HCEC 1CT (cell line): ENCODE measurements around the gene ERBIN.
"Not testable (repeated sequence)": the region's sequence is repeated elsewhere in the genome, so short reads cannot be mapped to it uniquely, and the experiment has no call there.

Experiments used
- DNase-seq: peaks from one replicate; pipeline ENCODE4 v3.0.0-alpha.2; 2017

Gene ERBIN

GRCh38 chr5:65923339-65923738, 3.0 kb upstream of the ERBIN start:
- DNase-seq, result no peak

DNA sequence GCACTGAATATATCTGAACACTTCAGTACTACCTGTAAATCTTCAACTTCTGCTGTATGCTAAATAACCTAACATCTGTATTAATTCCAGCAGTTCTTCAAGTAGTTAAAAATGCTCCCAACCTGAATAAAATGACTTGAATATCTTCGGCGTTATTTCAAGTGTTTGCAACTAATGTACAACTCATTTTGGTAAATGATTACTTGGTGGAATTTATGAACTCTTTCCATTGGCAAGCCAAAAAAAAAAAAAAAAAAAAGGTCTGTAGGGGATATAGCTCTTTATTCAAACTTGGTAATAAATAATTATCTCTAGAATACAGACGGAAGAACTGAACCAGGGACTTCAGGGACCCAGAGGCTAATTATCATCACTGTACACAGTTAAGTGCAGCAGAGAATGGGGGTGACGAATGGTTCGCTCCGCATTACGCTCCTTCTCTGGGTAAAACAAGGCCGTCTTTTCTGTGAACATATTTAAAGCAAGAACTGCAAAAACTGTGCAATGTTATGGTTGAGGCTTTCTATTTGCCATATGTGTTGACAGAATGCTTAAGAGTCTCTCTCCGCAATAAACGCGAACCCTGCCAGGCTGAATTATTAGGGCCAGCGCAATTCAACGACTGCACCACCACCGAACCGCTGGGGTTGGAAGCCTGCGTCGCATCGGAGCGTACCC, 1.9 kb upstream of the ERBIN start:
- no peak for DNase-seq

DNA sequence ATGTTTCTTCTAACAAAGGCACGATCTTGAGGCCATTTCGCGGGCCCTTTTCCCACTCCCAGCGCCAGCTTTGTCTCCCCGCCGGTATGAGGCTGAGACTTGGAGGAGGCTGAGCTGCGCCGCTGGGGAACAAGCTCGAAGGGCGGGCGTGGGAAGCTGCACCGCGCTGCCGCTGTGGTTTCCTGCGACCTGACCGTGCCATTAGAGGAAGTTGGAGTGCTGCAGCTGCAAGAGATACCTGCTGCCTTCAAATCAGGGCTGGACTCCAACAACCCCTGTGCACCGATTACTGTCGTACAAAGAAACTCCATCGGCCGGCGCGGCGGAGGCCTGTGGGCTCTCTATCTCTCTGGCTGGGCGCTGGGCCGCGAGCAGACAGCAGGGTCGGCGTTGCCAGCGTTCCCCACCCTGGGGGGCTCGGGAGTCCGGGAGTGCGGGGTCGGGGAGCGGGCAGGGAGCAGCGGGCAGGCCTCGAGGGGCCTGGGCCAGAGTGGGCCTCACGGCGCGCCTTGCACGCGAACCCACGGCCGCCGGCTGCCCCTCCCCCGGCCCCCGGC, 1.3 kb upstream of the ERBIN start:
- DNase-seq, result peak; percentile 78

GRCh38 chr5:65925601-65926275, 637 bp upstream of the ERBIN start:
- peak; percentile 86 for DNase-seq

GRCh38 chr5:65926893-65927292, 518 bp downstream of the ERBIN start:
- peak; percentile 40 for DNase-seq

DNA sequence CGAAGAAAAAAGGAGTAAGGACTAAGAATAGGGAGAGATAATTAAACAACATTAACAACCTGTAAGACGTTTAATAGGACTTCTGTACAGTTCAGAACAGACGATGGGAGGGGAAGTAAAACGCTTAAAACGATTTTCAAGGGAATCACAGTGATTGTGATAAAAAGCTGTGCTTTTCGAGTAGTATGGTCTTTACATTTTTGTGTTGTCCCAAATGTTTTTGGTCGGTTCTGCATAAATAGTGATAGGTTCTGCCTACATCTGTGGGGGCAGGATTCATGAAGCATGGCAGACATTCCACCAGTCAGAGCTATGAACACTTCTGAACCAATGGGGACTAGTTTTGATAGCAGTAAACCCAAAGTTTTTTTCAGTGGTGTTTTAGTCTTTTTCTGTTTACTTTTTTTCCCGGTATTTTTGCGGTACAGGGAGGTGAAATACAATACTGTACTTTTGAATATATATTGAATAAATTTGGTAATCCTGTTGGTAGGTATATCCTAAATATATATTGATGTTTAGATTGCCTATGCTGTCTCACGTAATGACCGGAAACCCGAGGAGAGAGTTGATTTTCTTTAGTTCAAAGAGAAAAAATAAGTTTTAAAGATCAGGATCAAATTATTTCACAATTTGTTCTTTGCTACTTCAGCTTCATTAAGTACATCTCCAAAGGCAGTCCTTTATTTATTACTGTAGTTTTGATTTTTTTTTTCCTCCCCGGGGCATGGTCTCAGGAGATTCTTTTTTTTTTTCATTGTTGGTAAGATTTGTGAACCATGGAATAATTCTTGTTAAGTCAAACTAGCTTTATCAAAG, 1.3 kb downstream of the ERBIN start:
- DNase-seq, result peak; percentile 66

DNA sequence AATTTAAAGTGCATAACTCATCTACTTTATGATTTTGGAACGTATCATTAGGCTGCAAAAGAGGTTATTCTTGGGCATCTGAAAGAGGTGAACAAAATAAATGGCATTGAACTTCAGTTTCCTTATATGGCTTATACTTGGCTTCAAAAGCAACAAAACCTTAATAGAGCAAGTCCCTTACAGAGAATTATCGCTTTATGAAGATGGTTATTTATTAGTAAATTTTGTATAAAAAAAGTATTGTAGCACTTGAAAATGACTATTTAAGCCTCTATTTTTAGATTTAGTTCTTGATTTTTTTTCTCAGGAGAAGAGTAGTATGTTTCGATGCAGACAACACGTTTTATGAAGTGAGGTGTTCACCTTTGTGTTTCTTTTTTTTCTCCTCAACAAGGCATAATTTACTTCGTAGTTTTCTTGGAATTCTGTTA, 2.0 kb downstream of the ERBIN start:
- peak; percentile 47 for DNase-seq

GRCh38 chr5:65928860-65929259, 2.5 kb downstream of the ERBIN start:
- DNase-seq, result no peak

- no peak for DNase-seq
These were observed 6.3 kb downstream of the ERBIN start for GRCh38 chr5:65932676-65933075.

GRCh38 chr5:65933295-65933694, 6.9 kb downstream of the ERBIN start:
- no peak for DNase-seq

- DNase-seq, result no peak
These were observed 11.9 kb downstream of the ERBIN start for GRCh38 chr5:65938256-65938655.

DNA sequence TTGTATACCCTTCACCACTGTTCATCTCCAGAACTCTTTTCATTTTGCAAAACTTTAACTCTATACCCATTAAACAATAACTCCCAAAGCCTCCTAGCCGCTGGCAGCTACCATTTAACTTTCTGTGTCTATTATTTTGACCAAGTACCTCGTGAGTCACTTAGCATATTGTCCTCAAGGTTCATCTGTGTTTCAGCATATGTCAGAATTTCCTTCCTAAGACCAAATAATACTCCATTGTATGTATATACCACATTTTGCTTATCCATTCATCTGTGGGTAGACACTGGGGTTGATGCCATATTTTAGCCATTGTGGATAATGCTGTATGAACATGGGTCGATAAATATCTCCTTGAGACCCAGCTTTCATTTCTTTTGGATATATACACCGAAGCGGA, 17.4 kb downstream of the ERBIN start:
- DNase-seq, result no peak

DNA sequence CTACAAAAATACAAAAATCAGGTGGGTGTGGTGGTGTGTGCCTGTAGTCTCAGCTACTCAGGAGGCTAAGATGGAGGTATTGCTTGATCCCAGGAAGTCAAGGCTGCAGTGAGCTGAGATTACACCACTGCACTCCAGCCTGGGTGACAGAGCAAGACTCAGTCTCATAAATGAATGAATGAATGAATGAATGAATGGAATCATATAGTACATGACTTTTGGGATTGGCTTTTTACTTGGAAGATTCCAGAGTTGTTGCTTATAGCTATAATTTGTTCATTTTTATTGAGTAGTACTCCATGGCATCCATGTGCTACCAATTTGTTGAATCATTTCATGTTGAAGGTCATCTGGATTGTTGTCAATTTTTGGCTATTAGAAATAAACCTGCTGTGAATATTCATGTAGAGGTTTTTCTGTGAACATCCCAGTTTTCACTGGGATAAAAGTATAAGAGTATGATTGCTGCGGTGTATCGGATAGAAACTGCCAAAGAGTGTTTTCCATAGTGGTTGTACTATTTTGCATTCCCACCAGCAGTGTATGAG, 19.9 kb downstream of the ERBIN start:
- DNase-seq, result peak; percentile 45

- DNase-seq, result no peak
These were observed 21.9 kb downstream of the ERBIN start for GRCh38 chr5:65948115-65948747.

DNA sequence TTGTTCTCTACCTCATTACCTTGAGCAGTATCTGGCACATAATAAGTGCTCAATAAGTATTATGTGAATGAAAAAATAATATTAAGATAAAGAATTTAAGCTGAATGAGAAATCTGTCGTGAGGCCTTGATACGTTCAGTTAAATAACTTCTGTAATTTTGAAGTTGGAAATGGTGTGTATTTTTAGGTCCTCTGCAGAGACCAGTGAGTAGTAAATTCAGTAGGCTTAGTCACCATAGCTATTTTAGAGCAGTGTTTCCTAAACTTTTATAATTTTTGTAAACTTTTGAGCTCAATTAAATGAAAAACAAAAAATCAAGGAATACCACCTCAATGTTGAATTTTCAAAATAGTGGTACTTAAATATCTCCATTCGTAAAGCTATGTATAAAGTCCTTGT, 25.0 kb downstream of the ERBIN start:
- no peak for DNase-seq

- DNase-seq, result no peak
These were observed 25.9 kb downstream of the ERBIN start for GRCh38 chr5:65952259-65952658.

- no peak for DNase-seq
These were observed 27.8 kb downstream of the ERBIN start for GRCh38 chr5:65954200-65954599.

DNA sequence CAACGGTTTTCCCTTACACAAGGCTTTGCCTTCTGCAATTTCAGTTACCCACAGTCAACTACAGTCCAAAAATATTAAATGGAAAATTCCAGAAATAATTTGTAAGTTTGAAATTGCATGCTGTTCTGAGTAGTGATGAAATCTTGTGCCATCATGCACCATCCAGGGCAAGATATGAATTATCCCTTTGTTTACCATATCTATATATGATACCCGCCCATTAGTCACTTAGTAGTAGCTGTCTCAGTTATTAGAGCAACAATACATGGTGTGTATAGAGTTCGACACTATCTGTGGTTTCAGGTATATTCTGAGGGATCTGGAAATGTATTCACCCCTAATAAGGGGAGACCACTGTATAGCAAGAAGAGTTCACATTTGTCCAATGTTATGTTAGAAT, 29.4 kb downstream of the ERBIN start:
- no peak for DNase-seq

GRCh38 chr5:65957703-65958102, 31.3 kb downstream of the ERBIN start:
- DNase-seq, result not testable (repeated sequence)

DNA sequence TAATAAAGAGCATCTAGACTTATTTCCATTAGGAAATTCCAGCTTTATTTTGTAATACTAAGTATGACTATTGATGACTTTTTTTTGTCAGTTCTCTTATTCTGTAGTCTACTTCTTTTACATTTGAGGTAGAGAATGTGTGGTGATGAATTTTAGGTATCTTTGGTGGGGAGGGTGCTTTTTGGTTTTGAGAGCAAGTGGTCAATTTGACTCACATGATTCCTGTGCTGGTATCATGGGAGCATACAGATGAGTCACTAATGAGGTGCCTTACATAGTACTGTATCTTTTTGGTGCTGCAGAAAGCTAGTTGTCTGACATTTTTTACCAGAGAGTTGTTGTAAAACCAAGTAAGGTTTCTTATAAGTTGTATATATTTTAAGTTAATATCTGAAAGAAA, 35.3 kb downstream of the ERBIN start:
- peak; percentile 67 for DNase-seq

DNA sequence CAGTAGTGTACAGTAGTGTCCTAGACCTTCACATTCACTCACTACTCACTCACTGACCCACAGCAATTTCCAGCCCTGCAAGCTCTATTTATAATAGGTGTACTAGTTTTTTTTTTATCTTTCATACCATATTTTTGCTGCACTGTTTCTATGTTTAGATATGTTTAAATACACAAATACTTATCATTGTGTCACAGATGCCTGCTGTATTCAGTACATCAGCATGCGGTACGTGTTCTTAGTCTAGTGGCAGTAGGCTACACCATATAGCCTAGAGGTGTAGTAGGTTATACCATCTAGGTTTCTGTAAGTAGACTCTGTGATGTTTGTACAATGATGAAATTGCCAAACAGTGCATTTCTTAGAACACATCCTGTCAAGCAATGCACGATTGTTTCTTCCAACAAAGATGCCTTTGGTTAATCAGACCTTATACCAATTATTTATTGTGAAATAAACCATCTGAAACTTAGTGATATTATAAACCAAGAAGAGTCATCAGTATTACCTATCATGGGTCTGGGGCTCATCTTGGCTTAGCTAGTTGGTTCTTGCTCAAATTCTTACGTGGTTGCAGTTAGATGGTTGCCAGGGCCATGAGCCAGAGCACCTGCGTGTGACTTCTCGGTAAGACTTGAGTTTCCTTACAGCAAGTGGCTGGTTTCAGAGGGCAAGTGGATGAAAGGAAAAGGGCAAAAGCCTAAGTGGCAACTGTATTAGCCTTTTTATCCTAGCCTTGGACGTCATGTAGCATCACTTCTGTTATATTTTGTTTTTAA, 41.1 kb downstream of the ERBIN start:
- DNase-seq, result no peak
